Measurements from ENCODE around the gene TTYH3.

GRCh38 chr7:2670720-2671391 is 39.1 kb downstream of the TTYH3 start:
- TF ChIP-seq CTCF (IDR thresholded peaks at IDR 0.05) (peak; percentile 99), ZFX (IDR thresholded peaks at IDR 0.05; ENCODE audit: borderline replicate concordance) (no peak)

Data from 22Rv1 (cell line).